Smooth muscle cell of trachea (primary cell): ENCODE results near the gene LSR. TPM values are rescaled to one million over a fixed set of nuclear protein-coding genes. Genes with fewer than 3 reads are reported as not detected.

ENCODE experiments used
- total RNA-seq: library from RNA; depleted of rRNA; stranded (reverse); fragments of >200 nt; gene quantifications from 2 replicates; pipeline ENCODE4 v1.2.1, GENCODE V29; 2014

LSR gene
- 0.29 and 0.66 TPM in 2 replicates for total RNA-seq

GRCh38 chr19:35248310-35249145, at the start of gene LSR:
TSS of gene LSR (plus strand) at chr19:35249002. CDS start at chr19:35249023, 21 bp downstream.

GRCh38 chr19:35228177-35228930, 20.4 kb upstream of the LSR start, which contains the start of gene FAM187B:
TSS of gene FAM187B (minus strand) at chr19:35228739. CDS start at chr19:35228680, 59 bp downstream.

DNA sequence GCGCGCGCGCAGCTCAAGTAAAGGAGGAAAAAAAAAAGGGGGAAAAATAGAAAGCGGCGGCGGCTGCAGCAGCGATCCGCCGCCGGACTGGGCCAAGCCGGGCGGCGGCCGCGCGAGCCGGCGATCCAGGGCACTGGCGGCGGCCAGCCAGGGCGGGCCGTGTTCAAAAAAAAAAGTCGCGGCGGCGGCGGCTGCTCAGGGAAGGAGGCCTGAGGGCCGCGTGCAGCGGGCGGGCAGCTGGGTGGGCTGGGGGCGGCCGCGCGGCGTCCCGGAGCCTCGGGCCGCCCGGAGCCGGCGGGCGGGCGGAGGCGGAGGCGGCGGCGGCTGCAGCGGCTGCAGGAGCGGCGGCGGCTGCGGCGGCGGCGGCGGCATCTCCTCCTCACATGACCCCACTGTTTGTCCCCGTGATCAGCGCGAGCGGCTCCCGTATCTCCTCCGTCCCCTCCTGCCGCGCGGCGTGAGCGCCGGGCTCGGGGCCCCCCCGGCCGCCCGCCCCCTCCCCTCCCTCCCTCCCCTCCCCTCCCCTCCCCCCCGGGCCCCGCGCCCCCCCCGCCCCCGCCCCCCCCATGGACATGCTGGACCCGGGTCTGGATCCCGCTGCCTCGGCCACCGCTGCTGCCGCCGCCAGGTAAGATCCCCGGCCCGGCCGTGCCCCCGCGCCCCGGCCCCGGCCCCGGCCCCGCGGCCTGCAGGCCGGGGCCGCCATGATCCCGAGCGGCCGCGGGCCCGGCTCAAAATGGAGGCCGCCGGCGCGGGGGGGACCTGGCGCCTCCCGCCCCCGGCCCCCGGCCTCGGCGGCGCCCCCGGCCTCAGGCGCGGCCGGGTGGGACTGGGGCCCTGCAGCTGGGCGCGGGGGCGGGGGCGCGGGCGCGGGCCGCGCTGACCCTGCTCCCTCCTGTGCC, 20.0 kb downstream of the LSR start, which contains the start of gene USF2:
Gene USF2, plus strand, starts transcription at position 427 of the 902 bp plus-strand sequence. Its CDS starts 140 bp downstream, at position 567.

GRCh38 chr19:35291916-35292315, 43.1 kb downstream of the LSR start, which contains the start of gene MAG:
TSS of gene MAG (plus strand) at chr19:35292161. CDS start at chr19:35295409, 3,248 bp downstream.

Other genes with a start within 250 kb of the LSR start
- gene GRAMD1A, start 248.7 kb upstream of the LSR start, total RNA-seq = 23.6 and 34.7 TPM in 2 replicates
- 7.4 and 12.9 TPM in 2 replicates for gene SCN1B, start 218.5 kb upstream of the LSR start, total RNA-seq
- gene HPN, start 207.3 kb upstream of the LSR start, total RNA-seq = not detected in 2 replicates
- gene FXYD3, start 133.2 kb upstream of the LSR start, total RNA-seq = not detected in 2 replicates
- gene LGI4, start 113.9 kb upstream of the LSR start, total RNA-seq = 0.29 and 1.7 TPM in 2 replicates
- gene FXYD1, start 110.2 kb upstream of the LSR start, total RNA-seq = 0.44 and 5.8 TPM in 2 replicates
- gene FXYD7, start 105.7 kb upstream of the LSR start, total RNA-seq = not detected in 2 replicates
- gene FXYD5, start 94.3 kb upstream of the LSR start, total RNA-seq = 23.3 and 44.5 TPM in 2 replicates
- not detected in 2 replicates for gene FAM187B, start 20.3 kb upstream of the LSR start, total RNA-seq
- gene USF2, start 20.0 kb downstream of the LSR start, total RNA-seq = 45.2 and 68.0 TPM in 2 replicates
- gene HAMP, start 33.5 kb downstream of the LSR start, total RNA-seq = under 0.01 and 0.15 TPM in 2 replicates
- gene MAG, start 43.2 kb downstream of the LSR start, total RNA-seq = not detected in 2 replicates
- not detected in 2 replicates for gene CD22, start 80.2 kb downstream of the LSR start, total RNA-seq
- gene FFAR1, start 98.9 kb downstream of the LSR start, total RNA-seq = not detected in 2 replicates
- gene FFAR3, start 109.5 kb downstream of the LSR start, total RNA-seq = not detected in 2 replicates
- not detected in 2 replicates for gene GPR42, start 122.1 kb downstream of the LSR start, total RNA-seq
- not detected in 2 replicates for gene FFAR2, start 199.3 kb downstream of the LSR start, total RNA-seq
- gene KRTDAP, start 241.5 kb downstream of the LSR start, total RNA-seq = not detected in 2 replicates